HUDEP-2 (cell line): ENCODE measurements around the gene CDR2.

Experiments
- DNase-seq, 76 experiments: peaks; one replicate each; lab custom pipeline; 2025; ENCODE audit not compliant: unreplicated experiment in 76 of 76; lab: John Stamatoyannopoulos, UW

The CDR2 gene

DNA sequence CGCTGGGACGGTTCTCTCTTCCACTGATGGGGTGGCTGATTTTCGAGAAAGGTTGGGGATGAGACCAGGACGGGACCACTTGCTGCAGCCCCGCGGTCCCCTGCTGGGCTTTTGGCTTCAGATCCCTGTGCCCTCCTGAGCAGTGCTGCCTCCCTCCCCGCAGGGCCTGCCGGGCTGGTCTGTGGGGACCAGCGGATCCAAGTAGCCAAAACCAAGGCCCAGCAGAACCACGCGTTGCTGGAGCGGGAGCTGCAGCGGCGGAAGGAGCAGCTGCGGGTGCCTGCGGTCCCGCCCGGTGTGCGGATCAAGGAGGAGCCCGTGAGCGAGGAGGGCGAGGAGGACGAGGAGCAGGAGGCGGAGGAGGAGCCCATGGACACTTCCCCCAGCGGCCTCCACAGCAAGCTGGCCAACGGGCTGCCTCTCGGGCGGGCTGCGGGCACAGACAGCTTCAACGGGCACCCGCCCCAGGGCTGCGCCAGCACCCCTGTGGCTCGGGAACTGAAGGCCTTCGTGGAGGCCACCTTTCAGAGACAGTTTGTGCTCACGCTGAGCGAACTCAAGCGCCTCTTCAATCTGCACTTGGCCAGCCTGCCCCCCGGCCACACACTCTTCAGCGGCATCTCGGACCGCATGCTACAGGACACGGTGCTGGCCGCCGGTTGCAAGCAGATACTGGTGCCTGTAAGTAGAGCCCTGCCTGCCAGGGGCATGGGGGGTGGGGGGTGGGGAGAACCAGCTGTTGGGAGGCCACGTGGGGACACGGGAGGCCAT is 48.6 kb downstream of the CDR2 start:
- DNase-seq: no peak

DNA sequence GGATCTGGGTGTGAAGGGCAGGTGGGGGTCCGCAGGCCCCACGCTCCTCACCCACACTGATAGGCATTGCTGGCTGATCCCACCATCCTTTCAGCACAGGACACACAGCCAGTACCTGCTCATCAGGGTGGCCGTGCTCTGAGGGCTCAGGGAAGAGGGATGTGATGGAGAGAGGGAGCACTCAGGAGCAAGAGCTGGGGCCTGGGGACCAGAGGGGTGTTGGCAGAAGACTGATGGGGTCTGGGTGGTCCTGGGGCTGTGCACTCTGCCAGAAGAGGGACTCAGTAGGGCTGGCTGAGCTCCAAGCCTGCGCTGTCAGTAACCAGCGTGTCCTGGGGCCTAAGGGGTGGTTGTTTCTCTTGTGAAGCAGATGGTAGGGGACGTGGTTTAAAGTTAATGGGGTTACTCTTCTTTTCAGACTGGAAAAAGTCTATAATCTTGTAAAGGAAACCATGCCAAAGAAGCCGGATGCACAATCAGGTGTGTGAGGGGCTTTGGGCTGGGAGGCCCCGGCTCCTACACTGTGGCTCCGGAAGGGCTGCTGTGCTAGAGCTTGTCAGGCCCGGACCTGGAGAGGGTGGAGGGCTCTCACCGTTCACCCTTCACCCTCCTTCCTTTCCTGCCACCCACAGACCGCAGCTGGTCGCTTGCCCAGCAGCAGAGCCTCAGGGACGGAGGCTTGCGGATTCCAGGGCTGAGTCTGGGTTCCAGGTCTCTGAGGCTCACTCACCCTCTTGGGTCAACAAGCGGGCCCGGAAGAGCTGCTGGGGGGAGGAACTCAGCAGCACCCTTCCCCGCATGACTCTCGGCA is 49.4 kb downstream of the CDR2 start:
- DNase-seq: no peak

DNA sequence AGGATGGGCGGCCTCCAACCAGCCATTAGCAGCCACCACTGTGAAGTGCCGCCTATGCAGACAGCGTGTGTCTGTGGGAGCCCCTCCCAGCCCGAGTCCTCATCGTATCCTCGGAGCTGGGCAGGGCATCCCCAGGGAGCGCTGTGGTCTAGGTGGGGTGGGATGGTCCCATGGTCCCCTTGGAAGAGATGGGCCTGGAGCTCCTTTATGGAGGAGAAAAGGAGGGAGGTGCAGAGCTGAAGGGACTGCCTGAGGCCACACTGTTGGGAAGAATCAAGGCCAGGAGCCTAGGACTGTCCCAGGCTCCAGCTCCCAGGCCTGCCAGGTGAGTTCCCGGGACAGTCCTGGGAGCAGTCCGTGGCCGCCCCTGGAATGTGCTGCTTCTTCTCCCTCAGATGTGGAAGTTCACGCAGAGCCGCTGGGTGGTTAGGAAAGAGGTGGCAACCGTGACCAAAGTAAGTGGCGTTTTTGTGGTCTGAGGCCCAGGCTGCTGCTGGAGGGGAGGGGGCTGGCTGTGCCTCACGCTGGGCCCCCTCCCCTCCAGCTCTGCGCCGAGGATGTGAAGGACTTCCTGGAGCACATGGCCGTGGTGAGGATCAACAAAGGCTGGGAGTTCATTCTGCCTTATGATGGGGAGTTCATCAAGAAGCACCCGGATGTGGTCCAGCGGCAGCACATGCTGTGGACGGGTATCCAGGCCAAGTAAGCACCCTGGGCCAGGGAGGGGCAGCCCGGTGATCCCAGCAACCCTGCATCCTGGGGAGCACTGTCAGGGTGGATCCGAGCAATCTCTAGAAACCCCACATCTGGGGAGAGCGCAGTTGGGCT is 50.2 kb downstream of the CDR2 start:
- no peak for DNase-seq

DNA sequence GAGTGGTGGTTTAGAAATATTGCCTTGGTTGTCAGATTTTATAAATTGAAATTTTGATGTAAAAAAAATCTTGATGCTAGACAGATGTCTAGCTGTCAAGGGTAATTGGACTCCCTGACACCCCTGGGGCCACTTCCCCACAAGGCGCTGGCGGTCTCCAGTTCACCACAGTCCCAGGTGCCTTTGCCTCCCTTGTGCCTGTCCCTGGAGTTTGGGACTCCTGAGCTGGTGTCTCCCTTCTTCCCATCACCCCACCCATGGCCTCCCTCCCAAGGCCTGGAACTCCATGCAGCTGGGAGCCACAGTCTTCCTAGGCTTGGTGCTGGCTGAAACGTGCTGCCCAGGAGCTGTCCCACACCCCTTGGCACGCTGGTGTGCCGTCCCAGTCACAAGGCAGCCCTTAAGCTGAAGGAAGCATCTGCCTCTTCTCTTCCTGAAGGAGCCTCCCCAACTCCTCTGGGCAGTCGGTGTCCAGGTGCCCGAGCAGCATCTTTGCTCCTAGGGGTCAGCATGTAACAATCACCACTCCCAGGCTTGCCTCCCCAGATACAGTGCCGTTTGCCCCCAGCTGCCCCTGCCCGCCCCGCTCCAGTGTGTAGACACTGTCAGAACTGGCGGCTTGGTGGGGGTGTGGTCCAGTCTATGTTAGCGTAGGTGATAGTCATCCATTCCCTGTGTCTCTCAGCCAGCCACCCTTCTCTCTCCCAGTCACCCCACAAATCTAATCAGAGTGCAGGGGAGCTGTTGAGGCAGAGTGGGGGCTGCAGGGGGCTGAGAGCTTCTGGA is 51.1 kb downstream of the CDR2 start:
- no peak for DNase-seq

DNA sequence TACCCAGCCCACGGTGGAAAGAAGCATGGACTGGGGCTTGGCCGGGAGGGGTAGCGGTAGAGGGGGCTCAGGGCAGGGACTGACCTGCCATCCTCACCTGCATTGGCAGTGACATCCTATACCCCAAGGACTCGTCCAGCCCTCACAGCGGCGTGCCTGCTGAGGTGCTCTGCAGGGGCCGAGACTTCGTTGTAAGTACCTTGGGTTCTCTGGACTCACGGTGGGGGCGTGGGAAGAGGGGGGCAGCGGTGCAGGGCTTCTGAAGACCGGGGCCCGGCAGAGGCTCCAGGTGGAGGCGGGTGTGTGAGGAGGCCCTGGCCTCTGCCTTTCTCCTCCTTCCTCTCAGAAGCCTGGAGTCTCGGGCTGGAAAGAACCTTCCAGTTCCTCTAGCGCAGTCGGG is 51.7 kb downstream of the CDR2 start:
- DNase-seq: no peak

DNA sequence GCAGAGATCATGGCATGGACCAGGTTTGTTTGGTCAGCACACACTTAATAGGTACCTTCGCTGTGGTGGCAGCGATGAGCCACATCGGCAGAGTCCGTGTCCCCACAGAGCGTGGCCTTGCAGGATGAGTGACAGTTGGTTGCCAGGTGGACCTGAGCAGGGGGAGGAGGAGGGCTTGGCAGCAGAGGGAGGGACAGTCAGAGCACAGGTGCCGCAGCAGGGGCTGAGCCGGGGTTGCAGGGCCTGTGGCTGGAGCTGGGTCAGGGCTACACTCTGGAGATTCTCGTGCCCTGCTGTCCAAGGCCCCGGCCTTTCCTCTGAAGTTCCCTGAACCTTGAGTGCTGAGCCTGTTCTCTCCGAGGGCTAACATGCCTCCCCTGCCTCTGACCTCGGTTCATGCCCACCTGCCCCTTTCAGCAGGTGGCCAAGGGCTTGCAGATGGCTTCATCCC is 52.4 kb downstream of the CDR2 start:
- no peak for DNase-seq

DNA sequence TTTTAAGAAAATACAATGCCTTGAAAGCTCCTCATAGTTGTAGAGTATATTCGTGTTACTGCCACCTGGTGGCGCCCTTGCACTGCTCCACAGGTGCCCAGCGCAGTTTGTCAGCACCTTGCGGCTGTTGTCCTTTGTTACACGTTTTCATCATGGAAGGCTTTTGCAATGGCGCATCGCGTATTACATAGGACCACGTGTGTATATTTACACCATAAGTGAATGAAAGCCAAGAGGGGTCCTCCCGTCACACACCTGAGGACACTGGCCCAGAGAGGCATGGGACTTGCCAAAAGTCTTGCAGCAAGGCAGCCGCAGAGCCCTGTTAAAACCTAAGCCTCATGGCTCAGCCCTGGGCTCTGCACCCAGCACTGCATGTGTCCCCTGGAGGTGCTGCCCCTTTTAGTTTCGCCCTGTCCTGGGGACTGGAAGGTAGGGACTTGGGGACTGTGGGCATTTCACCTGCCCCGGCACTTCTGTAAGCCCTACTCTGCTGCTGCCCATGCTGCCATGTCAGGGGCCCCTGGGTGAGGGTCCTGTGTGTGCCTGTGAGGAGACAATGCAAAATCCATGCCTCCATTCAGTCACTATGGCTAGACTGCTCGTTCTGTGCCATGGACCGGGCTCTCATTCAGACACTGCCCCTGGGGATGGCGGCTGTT is 52.9 kb downstream of the CDR2 start:
- DNase-seq: peak in 52 of 76 experiments; percentile 2 to 51 (median 25)

DNA sequence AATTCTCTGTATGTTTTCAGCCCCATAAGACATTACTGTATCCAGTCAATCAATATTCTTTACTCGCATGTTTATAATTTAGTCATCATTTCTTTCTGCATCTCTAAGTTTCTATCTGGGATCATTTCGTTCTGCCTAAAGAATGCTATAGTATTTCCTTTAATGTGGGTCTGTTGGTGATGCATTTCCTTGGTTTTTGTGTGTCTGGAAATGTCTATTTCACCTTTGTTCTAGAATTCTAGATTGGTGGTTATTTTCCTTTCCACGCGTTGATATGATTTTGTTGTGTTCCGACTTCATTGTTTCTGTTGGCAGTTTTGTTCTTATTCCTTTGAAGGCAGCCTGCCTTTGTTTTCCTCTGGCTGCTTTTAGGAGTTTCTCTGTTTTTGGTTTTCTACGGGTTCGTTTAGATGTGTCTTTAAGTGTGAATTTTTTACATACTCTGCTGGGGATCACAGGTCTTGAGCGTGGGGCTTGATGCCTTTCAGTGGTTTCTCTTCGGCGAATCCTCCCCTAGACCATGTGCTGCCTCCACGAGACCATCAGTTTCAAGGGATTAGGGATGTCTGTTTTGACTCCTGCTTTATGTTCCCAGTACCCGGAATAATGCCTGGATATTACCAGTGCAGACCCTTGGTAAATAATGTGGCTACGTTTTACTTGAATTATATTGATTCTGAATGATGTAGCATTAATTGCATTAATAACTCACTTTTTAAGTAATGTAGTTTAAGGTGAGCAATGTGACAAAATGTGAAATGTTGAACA is 53.7 kb downstream of the CDR2 start:
- no peak for DNase-seq

DNA sequence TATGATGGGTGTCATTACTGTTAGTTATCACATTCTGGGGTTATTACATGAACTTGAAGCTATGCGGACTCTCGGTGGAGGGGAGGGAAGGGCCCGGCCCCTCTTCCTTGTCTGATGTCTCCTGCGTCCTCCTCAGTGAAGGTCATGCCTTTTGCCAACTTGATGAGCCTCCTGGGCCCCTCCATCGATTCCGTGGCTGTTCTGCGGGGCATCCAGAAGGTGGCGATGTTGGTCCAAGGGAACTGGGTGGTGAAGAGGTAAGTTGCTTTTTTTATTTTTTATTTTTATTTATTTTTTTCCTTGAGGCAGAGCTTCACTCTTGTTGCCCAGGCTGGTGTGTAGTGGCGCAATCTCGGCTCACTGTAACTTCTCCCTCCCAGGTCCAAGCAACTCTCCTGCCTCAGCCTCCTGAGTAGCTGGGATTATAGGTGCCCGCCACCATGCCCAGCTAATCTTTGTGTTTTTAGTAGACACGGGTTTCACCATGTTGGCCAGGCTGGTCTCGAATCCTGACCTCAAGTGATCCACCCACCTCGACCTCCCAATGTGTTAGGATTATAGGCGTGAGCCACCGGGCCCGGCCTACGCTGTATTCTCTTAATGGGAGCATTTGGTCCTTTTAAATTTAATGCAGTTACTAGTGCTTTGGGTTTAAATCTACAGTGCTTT is 55.6 kb downstream of the CDR2 start:
- DNase-seq: peak in 34 of 76 experiments; percentile 1 to 56 (median 18)

DNA sequence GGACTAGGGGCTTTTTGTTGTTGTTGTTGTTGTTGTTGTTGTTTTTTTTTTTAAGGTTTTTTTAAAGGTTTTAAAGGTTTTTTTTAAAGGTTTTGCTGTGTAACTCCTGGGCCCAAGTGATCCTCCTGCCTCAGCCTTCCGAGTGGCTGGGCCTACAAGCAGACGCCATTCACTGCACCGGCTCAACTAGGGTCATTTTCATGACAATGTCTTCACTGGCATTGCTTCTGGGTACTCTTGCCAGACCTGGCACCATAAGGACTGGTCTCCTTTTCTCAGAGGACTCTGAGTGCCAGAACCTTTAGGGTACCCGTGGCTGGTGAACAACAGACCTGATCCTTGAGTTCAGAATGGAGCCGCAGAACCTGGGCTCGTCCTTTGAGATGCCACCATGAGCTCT is 56.8 kb downstream of the CDR2 start:
- DNase-seq: no peak

DNA sequence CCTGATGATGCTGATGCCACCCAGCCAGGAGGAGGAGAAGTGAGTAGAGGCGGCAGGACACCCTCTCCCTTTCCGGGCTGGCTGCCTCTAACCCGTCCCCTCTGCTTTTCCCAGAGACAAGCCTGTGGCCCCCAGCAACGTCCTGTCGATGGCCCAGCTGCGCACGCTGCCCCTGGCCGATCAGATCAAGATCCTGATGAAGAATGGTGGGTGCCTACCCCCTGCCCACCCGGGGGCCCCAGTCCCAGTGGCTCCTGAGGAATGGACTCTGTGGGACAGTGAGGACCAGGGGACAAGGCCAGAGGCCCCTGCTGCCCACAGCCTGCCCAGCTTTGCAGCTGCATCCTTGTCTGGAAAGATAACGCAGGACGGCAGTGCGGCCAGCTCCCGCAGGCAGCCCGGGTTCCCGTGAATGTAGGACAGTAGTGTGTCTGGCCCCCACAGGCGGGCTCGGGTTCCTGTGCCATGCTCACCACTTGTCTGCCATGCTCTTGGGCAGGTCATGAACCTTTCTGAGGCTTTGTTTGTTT is 57.4 kb downstream of the CDR2 start:
- no peak for DNase-seq

DNA sequence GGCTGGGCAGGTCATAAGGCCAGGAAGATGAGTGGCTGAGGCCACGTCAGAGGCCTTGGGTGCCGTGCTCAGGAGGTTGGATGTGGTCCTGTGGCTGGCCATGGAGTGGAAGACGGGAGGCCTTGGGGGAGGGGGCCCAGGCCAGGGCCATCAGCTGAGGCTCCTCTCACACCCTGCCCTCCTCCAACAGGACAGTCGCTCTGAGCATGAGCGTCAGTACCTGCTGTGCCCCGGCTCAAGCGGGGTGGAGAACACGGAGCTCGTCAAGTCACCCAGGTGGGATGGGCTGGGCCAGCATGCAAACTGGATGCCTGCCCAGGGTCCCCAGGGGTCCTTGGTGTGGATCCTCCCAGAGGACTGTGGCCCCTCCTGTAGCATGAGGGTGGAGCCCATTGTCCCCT is 58.0 kb downstream of the CDR2 start:
- DNase-seq: no peak

DNA sequence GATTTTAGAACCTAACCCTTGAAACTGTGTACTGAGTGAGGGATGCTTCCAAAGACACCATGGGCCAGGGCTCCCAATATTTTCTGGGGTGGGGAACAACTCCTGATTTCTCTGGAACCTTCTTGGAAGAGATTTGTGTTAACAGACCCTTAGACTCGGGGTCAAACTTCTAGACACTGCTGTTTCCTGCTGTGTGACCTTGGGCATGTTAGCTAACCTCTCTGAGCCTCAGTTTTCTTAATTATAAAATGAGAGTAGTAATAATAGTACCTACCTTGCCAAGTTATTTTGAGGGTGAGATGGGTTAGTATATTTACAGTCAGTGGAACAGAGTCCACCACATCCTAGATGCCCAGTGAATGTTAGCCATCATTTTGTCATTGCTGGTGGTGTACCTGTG is 58.4 kb downstream of the CDR2 start:
- DNase-seq: no peak

DNA sequence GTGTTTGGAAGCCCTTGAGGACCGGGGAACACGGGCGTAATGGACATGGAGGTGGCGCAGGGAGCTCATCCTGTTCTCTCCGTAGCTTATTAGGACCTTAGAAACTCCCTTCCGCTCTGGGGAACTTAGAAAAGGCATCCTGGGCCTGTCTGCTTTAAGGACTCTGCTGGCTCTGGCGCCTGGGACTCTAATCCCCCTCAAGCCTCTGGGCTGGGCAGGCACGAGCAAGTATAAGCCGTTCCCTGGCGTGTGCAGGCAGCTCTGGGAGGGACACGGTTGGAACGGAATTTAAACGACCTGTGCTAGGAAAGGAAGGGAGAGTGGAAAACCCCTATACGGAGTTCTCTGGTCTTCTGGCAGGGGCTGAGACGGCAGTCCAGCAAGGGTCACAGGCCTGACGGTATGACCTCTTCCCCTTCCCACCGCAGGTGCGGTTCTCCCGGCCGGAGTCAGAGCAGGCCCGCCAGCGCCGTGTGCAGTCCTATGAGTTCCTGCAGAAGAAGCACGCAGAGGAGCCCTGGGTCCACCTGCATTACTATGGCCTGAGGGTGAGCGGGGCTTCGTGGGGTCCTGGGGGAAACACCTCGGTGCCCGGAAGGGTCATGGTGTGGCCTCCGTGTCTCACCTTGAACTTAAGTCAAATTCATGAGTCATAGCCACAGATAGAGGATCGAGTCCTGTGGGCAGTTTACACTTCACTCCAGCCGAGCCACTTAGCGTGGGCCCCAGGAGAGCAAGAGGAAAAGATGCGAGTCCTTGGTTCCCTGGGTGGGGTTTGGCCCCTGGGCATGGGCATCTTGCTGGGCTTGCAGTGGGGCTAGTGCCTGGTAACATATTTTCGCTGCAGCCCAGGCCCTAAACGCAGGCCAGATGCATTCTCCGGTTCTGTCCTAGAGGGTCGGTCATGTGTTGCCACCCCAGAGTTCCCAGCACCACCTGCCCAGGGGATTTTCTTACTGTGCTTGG is 59.5 kb downstream of the CDR2 start:
- no peak for DNase-seq

DNA sequence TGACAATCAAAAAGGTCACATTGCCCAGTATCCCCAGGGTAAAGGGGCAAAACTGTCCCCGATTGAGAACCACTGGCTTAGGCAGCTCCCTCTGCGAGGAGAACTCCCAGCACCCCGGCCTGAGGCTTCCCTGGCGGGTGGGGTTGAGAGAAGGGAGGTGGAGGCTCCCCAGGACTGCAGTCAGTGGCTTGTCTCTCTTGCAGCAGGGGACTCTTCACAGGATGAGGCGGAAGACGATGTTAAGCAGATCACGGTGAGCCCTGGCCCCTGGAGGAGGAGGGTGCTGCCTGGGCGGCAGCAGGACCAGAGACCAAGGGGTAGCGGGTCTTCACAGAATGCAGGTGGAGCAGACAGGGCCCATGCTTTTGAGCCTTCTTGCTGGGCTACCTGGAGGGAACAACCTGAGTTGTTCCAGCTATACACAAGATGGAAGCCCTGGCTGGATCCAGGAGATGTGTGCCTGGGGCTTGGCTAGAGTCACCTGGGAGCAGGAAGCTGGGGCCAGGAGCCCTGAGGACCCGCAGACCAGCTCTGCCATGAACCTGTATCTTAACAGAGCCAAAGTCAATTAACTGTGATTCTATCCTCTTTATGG is 60.4 kb downstream of the CDR2 start:
- no peak for DNase-seq

DNA sequence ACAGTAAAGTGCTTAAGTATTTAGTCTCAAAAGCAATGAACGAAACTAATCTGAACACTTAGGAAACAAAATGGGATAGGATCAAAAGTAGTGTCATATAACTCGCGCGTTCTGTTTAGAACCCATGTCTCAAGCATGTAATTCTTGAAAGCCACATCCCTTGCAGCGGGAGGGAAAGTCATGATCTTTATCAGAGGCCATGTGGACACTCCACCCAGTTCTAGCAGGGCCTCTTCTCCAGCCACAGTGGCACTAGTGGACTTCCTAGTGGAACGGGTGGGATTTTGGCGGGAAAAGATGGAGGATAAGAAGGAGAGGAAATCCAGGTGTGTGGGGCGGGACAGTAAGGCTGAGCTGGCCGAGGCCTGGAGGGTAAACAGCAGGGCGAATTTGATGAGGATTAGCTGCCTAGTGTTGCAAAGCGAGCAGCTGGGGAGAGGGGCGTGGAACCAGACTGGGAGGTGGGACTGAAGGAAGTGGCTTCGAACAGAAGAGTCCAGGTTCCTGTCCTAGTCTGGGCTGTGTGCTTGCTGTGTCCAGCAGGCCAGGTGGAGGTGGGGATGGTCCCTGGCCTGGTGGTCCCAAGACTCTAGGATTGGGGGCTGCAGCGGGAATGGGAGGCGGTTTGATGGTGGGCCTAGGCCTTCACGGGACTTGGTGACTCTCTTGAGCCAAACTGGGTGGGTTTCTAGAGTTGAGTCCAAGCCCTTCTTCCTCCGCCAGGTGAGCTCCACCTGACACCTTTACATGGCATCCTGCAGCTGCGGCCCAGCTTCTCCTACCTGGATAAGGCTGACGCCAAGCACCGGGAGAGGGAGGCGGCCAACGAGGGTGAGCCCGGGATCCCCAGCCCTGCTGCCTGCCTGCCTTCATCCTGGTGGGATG is 61.3 kb downstream of the CDR2 start:
- DNase-seq: peak in 3 of 76 experiments; percentile 4 to 17 (median 10)
